ENCODE results near the gene NR3C1.

The NR3C1 gene

DNA sequence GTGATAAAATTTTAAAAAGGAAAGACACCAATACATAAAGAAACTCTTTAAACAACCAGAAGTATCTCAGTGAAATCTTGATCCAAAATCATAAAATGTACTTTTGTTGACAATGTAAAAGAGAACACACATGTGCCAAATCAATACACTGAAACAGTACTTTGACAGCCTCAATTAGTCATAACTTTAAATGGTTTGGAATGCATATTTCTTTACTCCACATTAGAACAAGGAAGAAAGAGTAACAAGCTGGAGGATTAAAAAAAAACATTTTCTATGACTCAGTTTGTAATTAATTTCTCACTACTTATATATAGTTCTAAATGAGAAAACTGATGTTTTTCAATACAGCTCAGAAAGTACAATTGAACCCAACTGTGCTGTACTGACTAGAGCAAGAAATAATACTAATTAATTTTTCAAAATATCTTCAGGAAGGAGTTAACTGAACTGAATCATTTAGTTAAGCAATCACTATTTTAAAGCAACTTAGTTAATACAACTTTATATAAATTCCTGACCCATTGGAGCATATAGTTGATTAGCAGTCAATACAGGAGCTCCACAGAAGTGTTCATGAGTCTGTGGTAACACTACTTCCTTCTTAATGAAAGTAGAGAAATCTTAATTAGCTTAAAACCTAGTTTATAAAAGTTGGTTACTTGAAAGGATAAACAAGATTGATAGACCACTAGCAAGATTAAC is 101.0 kb downstream of the NR3C1 start:
- no peak for DNase-seq

DNA sequence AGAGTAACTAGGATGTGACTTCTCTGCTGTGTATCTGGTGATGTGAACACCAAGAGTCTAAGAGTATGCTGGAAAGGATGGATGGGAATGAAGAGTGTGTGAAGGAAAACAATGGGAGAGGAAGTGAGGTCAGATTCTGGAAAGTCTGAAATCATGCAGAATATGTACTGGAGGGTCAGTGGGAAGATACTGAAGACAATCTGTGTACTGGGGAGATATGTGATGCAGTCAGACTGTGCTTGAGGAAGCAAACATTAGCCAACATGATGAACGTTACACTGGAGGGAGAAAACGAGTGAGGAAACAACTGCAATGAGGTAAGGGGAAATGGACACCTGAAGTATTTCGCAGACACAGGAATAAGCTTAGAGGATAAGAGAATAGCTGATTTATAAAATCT is 105.7 kb downstream of the NR3C1 start:
- no peak for DNase-seq

GRCh38 chr5:143290125-143290524 is 113.4 kb downstream of the NR3C1 start:
- peak; percentile 10 for DNase-seq

DNA sequence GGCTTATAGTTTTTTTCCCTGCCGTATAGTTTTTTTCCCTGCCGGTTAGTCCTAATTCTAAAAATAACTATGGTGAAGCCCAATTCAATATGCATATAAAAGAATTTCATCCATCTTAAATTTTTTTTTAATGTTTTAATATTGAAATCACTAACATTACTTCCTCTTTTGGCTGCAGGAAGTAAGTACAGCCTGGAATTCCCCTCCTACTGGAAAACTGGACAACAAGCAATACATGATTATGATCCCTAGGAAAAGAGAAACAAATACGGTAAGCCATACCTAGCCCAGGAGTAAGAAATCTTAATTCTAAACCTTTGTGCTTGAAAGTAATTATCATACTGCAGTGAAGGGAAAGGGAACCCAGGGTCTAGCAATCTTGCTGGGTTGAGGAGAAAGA is 119.0 kb downstream of the NR3C1 start:
- DNase-seq: no peak

GRCh38 chr5:143284002-143284401 is 119.5 kb downstream of the NR3C1 start:
- no peak for DNase-seq

DNA sequence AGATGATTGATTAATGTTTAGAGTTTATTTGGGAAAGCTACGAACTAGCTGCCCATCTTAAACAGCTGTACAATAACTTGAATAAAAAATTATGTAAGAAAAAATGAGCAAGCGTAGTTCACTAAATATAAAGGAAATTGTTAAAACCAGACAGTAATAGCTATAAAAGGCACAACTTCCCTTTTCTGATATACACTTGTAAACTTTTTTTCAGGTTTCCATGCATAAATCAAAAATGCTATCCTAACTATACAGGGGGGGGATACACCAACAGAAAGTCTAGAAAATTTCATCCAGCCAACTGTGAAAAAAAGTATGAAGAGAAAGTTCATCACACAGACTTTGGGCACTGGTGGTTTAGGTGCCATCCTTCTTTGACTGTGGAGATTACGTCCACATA is 122.3 kb downstream of the NR3C1 start:
- no peak for DNase-seq

- DNase-seq: peak; percentile 27
Measured at GRCh38 chr5:143279698-143280097, 123.8 kb downstream of the NR3C1 start.

DNA sequence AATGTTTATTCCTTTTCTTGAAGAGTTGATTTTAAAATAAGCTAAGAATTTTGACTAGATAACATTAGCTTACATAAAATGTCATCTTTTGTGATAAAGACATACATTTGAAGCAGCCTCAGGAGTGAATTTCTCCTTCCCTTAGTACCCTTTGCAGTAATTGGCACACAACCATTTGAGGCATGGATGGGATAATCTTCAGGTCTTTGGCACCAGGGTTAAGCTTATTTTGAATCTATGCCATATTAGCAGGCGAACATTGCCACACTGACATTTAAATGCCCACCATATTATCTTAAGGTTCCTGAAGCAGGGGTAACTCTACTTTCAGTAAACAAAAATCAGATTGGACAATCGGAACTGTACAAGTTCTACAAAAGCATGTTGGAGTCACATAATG is 126.0 kb downstream of the NR3C1 start:
- DNase-seq: no peak

- DNase-seq: no peak
Measured at GRCh38 chr5:143275512-143276363, 127.7 kb downstream of the NR3C1 start.

GRCh38 chr5:143274952-143275351 is 128.5 kb downstream of the NR3C1 start:
- no peak for DNase-seq

- DNase-seq: no peak
Measured at GRCh38 chr5:143271431-143271830, 132.1 kb downstream of the NR3C1 start.

- no peak for DNase-seq
Measured at GRCh38 chr5:143268388-143268787, 135.1 kb downstream of the NR3C1 start.

DNA sequence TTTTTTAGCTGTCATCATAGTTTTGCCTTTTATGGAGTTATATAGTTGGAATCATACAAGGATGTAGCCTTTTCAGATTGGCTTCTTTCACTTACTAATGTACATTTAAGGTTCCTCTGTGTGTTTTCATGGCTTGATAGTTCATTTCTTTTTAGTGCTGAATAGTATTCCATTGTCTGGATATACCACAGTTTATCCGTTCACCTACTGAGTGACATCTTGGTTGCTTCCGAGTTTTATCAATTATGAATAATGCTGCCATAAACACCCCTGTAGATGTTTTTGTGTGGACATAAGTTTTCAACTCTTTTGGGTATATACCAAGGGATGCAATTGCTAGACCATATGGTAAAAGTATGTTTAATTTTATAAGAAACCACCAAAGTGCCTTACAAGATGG is 136.3 kb downstream of the NR3C1 start:
- no peak for DNase-seq

DNA sequence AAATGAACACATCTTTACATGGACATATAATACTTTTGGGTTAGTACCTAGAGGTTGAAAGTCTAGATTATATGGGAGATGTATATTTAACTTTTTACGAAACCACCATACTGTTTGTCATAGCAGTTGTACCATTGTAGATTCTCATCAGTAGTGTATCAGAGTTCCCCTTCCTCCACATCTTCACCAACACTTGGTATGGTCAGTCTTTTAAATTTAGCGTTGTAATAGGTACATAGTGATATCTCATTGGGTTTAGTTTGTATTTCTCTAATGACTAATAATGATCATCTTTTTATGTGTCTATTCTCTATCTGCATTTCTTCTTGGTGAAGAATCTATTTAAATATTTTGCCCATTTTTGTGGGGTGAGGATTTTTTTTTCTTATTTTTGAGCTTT is 137.5 kb downstream of the NR3C1 start:
- DNase-seq: no peak

GRCh38 chr5:143263272-143263810 is 140.1 kb downstream of the NR3C1 start:
- DNase-seq: no peak

GRCh38 chr5:143262393-143263174 is 140.9 kb downstream of the NR3C1 start:
- DNase-seq: no peak

DNA sequence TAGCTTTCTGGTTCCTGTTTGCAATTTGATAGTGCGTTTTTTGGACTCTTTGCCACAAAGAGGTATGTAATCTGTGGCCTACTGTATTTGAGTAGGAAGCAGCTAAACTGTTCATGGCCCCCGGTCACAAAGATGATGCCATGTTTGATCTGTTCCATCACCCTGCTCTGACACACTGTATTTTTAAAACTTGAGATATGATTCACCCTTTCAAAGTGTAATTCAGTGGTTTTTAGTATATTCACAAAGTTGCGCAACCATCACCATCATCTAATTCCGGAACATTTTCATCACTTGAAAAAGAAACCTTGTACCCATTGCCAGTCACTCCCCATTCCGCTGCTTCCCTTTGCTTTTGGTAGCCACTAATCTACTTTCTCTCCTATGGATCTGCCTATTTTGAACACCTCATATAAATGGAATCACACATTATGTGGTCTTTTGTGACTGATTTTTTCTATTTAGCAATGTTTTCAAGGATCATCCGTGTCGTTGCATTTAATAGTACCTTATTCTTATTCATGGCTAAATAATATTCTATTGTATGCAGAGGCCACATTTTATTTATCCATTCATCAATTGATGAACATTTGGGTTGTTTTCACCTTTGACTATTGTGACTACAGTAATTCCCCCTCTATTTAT is 141.6 kb downstream of the NR3C1 start:
- no peak for DNase-seq

DNA sequence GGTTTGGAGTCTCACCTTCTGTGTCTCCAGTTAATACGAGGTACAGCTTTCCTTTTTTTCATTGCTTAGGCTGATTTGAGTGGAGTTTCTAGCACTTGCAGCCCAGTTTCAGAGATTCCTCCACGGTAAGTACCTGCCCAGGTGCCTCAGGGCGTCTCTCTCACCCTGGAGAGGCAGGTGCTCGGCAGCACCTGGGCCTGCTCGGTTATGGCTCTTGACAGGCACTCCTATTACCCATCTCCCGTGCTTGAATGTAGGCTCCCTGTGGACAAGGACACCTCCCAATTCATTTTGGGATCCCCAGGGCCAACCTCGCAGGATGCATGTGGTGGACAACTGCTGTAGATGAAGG is 144.3 kb downstream of the NR3C1 start:
- DNase-seq: peak; percentile 47

- peak; percentile 51 for DNase-seq
Measured at GRCh38 chr5:143258559-143259253, 144.8 kb downstream of the NR3C1 start.

DNA sequence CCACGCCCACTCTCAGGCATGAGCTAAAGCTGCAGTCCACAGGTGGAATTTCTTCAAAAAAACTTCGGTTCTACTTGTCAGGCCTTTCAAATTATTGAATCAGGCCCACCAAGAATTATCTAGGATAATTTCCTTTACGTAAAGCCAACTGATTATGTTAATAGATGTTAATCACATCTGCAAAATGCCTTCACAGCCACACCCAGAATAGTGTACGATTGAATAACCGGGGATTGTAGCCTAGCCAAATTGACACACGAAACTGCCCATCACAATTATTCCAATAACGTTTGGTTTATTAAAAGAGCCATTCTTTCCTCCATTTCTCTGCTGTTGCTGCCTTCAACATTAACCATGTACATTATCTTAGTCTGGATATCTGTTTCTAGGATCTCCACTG is 148.7 kb downstream of the NR3C1 start:
- DNase-seq: no peak

- DNase-seq: no peak
Measured at GRCh38 chr5:143251946-143252345, 151.5 kb downstream of the NR3C1 start.

DNA sequence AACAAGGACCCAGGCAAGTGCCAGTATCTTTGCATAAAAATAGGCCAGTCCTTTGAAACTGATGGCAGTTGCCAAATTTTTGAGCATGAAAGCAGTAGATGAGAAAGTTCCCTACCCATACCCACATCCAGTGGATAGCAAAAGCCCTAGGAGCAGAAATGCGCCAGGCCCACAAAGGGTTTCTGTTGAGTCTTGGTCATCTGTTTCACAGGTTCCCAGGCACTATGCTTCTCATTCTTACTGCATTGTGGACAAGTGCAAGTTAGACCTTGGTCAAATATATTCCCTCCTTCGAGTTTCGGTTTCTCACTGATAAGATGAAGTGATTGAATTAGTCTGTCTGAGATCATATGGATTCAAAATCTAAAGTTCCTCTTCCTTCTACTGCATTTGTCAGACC is 152.3 kb downstream of the NR3C1 start:
- DNase-seq: no peak

Data from NCI-H69 (cell line).